GM12878 (cell line): ENCODE data around the gene C14orf93. TPM values are rescaled to one million over a fixed set of nuclear protein-coding genes. Genes with fewer than 3 reads are reported as not detected.

ENCODE experiments used
- ATAC-seq: fragments of 200-7000 bp; cut with Tn5 transposase; 3 replicates; pipeline ENCODE4 v1.9.1; 2020; ENCODE audit warnings: mild to moderate bottlenecking, moderate library complexity
- BruUV-seq: library from RNA; stranded (reverse); fragments of 400-500 nt; replicated peaks from 2 replicates; lab custom pipeline; 2021; lab: Mats Ljungman, UMichigan
- CTCF ChIA-PET: fragments of 300-600 bp; sonication (Branson Sonifier 250); formaldehyde crosslinking; extraction: SDS; loops from one replicate; lab custom pipeline; 2021; ENCODE audit warnings: inconsistent platforms; lab: Yijun Ruan, JAX
- POLR2A ChIA-PET: fragments of 350-600 bp; formaldehyde crosslinking; extraction: SDS; loops from one replicate; lab custom pipeline; 2021; ENCODE audit warnings: inconsistent platforms; lab: Charles Lee
- RAD21 ChIA-PET: fragments of 300-600 bp; sonication (Branson Sonifier 250); formaldehyde crosslinking; loops from one replicate; lab custom pipeline; 2023; ENCODE audit warnings: antibody characterized with exemption; ENCODE audit not compliant: unreplicated experiment; lab: Charles Lee
- SMC1A ChIA-PET: fragments of 300-600 bp; sonication (Branson Sonifier 250); formaldehyde crosslinking; loops from one replicate; lab custom pipeline; 2023; ENCODE audit not compliant: unreplicated experiment, uncharacterized antibody; lab: Charles Lee
- DNase-seq: peaks from one replicate; pipeline ENCODE4 v3.0.0-alpha.2; 2011; ENCODE audit warnings: low read depth, low spot score
- FAIRE-seq: peaks from 3 replicates; lab custom pipeline; 2011; peaks lifted over from hg19 to GRCh38; lab: Jason Lieb, UNC
- H2AFZ ChIP-seq: 2 replicates; pipeline ENCODE4 v1.6.0; 2011; ENCODE audit warnings: low read depth, low read length, control low read depth; ENCODE audit not compliant: control insufficient read depth
- H3K27ac ChIP-seq: 2 replicates; pipeline ENCODE4 v1.5.1; 2011; ENCODE audit warnings: control low read depth; ENCODE audit not compliant: control insufficient read depth, insufficient read depth
- H3K27me3 ChIP-seq, 2 experiments: replicated peaks in 1 of 2; 2 replicates each; pipeline versions ENCODE4 v1.6.0 to v1.6.1; 2011; ENCODE audit warnings: low read length in 1 of 2; ENCODE audit not compliant: control insufficient read depth in 2 of 2, insufficient read depth in 2 of 2
- H3K36me3 ChIP-seq, 2 experiments: 2 replicates each; pipeline ENCODE4 v1.5.1; 2011; ENCODE audit warnings: low read length in 1 of 2; ENCODE audit not compliant: control insufficient read depth in 2 of 2, insufficient read depth in 2 of 2
- H3K4me1 ChIP-seq: 2 replicates; pipeline ENCODE4 v1.6.1; 2011; ENCODE audit warnings: mild to moderate bottlenecking, low read length, moderate library complexity, mixed read lengths; ENCODE audit not compliant: control insufficient read depth, insufficient read depth
- H3K4me2 ChIP-seq: 2 replicates; pipeline ENCODE4 v1.6.0; 2011; ENCODE audit warnings: control low read depth; ENCODE audit not compliant: control insufficient read depth, insufficient read depth
- H3K4me3 ChIP-seq: fragments of 200-600 bp; sonication (generic); 2 replicates; pipeline ENCODE4 v1.5.1; 2016
- H3K79me2 ChIP-seq: 2 replicates; pipeline ENCODE4 v1.6.0; 2011; ENCODE audit warnings: low read length; ENCODE audit not compliant: control insufficient read depth, insufficient read depth
- H3K9ac ChIP-seq: 2 replicates; pipeline ENCODE4 v1.8.0; 2011; ENCODE audit warnings: low read length, control low read depth, mixed read lengths; ENCODE audit not compliant: control insufficient read depth, insufficient read depth
- H3K9me3 ChIP-seq: replicated peaks from 3 replicates; pipeline ENCODE4 v1.5.1; 2011; ENCODE audit warnings: mild to moderate bottlenecking, low read length; ENCODE audit not compliant: control insufficient read depth, insufficient read depth
- H4K20me1 ChIP-seq: 2 replicates; pipeline ENCODE4 v1.6.0; 2011; ENCODE audit not compliant: control insufficient read depth, insufficient read depth
- ATF7 ChIP-seq: fragments of 450-650 bp; IDR thresholded peaks from 2 replicates; pipeline ENCODE4 v1.6.1; 2016; ENCODE audit warnings: low read depth, mild to moderate bottlenecking
- USF1 ChIP-seq: IDR thresholded peaks from 2 replicates; pipeline ENCODE4 v1.6.1; 2011; ENCODE audit warnings: borderline replicate concordance, low read depth, mild to moderate bottlenecking, moderate library complexity, mixed read lengths, low read length; ENCODE audit not compliant: insufficient read depth; ENCODE audit errors: extremely low read length
- USF2 ChIP-seq: IDR thresholded peaks from 2 replicates; pipeline ENCODE4 v1.6.1; 2011; ENCODE audit warnings: low read depth, low read length, improper control_type of control experiment, borderline replicate concordance
- whole genome bisulfite sequencing: methylation state at CpG from one replicate; pipeline ENCODE4 v1.1.6; 2016; ENCODE audit warnings: low lambda C conversion rate; ENCODE audit not compliant: insufficient replicate concordance, insufficient coverage; ENCODE audit errors: missing lambda C conversion rate; 5-methylcytosine and 5-hydroxymethylcytosine counted together
- in situ Hi-C: fragments of 300-500 bp; cut with MboI; formaldehyde crosslinking; loops from 9 replicates; pipeline ENCODE4 v1.14.3; 2018; ENCODE audit warnings: mixed read lengths
- intact Hi-C: fragments of 100-400 bp; cut with micrococcal nuclease; formaldehyde crosslinking; loops from one replicate; pipeline ENCODE4 v1.14.2; 2022; ENCODE audit not compliant: unreplicated experiment
- polyA plus RNA-seq, 11 experiments: library from polyadenylated mRNA; depleted of rRNA in 4 of 11; unstranded in 6 of 11; stranded (reverse) in 5 of 11; fragments of >200 nt; fragmentation: Nextera tagmentation in 4 of 11; fragmentation: Illumina TruSeq in 1 of 11; extraction: Ambion mirVana in 4 of 11; extraction: Trizol in 1 of 11; gene quantifications; 1 replicate in 1 of 11; 2 replicates in 10 of 11; pipeline versions ENCODE4 v1.2.1 to v1.2.3, GENCODE V29; 2011 to 2016; ENCODE audit warnings: inconsistent platforms in 2 of 11, missing spikeins in 2 of 11, low read depth in 1 of 11
- total RNA-seq, 4 experiments: library from RNA; depleted of rRNA in 3 of 4; stranded (reverse); fragments of >200 nt in 3 of 4; fragmentation: Illumina TruSeq in 1 of 4; extraction: Trizol in 1 of 4; gene quantifications; 2 replicates each; pipeline versions ENCODE4 v1.2.1 to v1.2.3, GENCODE V29; 2013 to 2021
- TF ChIP-seq, protein P1 (sequence below): fragments of 450-650 bp; IDR thresholded peaks from 2 replicates; pipeline ENCODE4 v1.6.1; 2017; ENCODE audit warnings: low read depth, mild to moderate bottlenecking, moderate library complexity

Gene C14orf93
- total and polyA plus RNA-seq, 10 of the 15 experiments (the other 5 are each of a cell fraction or from before 2014, with no cell fraction given) = 1.8 to 13.9 (median 10.2) TPM

GRCh38 chr14:23021889-23022442, 12.0 kb upstream of the C14orf93 start:
- H3K4me3 ChIP-seq = no peak overlapping the region
- SMC1A ChIA-PET = interaction anchor here (1.1 to 1.6 kb wide), 4 partner anchors 12 to 36 kb away, joined by 3 to 5 read pairs (median 4); partner anchors contain the start of gene CDH24
- no peak for TF ChIP-seq USF2
- TF ChIP-seq, protein P1, sequence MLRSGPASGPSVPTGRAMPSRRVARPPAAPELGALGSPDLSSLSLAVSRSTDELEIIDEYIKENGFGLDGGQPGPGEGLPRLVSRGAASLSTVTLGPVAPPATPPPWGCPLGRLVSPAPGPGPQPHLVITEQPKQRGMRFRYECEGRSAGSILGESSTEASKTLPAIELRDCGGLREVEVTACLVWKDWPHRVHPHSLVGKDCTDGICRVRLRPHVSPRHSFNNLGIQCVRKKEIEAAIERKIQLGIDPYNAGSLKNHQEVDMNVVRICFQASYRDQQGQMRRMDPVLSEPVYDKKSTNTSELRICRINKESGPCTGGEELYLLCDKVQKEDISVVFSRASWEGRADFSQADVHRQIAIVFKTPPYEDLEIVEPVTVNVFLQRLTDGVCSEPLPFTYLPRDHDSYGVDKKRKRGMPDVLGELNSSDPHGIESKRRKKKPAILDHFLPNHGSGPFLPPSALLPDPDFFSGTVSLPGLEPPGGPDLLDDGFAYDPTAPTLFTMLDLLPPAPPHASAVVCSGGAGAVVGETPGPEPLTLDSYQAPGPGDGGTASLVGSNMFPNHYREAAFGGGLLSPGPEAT = no peak
- no peak for TF ChIP-seq USF1
- no peak for TF ChIP-seq ATF7
- no peaks in the 10 kb centered on the region for H3K4me1 ChIP-seq
- H3K9ac ChIP-seq = no peak overlapping the region
- no peaks in the 10 kb centered on the region for H3K79me2 ChIP-seq
- ATAC-seq = no peak
- DNase-seq = no peak
- WGBS = 79% methylated on average over 7 of the region's 7 CpGs
- CTCF ChIA-PET = interaction anchor here (5.5 kb wide), 1 partner anchor 26 kb away, joined by 43 read pairs; no protein-coding TSS in a partner anchor
- no TSS peak for BruUV-seq
- H3K36me3 ChIP-seq = peaks cover 5 to 20% of the 10 kb centered on the region in 2 experiments
- intact Hi-C loops = no loop called here
- H3K27me3 ChIP-seq = no peaks in the 10 kb centered on the region
- no peak overlapping the region for H3K27ac ChIP-seq
- no peak overlapping the region for H3K4me2 ChIP-seq
- no peaks in the 10 kb centered on the region for H3K9me3 ChIP-seq
- in situ Hi-C loops = no loop called here
- FAIRE-seq = no peak
- RAD21 ChIA-PET = interaction anchor here (0.8 kb wide), 1 partner anchor 15 kb away, joined by 5 read pairs; no protein-coding TSS in a partner anchor
- no peaks in the 10 kb centered on the region for H4K20me1 ChIP-seq
- POLR2A ChIA-PET = no interaction called here
- no peak overlapping the region for H2AFZ ChIP-seq
